NCI-H1105 treated with DMSO at 0.1 percent for 48 hours (cell line): ENCODE data around the gene PRR35.

ENCODE experiments used
- DNase-seq: peaks from one replicate; lab custom pipeline; 2025; lab: John Stamatoyannopoulos, UW

PRR35 gene

DNA sequence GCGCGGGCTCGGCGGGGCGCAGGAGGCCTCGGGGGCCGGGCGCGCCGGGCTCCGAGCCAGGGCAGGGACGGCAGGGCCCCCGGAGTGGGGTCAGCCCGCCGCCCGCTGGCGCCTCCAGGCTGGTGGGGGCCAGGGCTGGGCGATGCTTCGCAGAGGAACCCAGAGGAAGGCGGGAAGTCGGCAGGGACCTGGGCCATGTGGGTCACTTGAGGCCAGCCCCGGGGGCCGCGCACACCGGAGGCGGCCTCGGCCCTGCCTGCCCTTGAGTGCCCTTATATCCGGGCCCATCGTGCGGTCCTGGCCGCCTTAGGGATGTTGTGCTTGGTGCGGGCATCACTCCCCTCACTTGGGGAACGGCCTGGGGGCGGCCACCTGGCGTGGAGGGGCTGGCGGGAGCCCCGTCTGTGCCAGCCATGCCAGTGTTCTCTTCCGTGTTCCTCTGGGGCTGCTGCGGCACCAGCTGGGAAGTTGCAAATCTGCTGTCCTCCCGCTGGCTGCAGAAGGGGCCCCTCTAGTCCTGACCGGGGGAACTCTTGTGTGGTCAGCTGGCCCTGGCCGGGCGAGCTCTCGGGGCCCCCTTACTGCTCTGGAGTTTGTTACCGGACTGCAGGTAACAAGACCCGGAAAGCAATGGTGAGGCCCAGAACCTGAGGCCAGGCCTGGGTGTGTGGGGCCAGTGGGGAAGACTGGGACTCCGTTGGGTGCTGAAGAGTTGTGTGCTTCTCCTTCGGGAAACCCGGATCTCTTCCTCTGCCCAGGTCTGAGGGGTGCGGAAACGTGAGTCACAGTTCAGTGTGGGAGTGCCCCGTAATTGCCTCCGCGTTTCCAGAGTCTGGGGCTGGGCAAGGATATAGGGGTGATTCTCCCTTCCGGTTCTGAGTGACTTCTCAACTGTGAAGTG, 31.8 kb upstream of the PRR35 start:
- DNase-seq: no peak

DNA sequence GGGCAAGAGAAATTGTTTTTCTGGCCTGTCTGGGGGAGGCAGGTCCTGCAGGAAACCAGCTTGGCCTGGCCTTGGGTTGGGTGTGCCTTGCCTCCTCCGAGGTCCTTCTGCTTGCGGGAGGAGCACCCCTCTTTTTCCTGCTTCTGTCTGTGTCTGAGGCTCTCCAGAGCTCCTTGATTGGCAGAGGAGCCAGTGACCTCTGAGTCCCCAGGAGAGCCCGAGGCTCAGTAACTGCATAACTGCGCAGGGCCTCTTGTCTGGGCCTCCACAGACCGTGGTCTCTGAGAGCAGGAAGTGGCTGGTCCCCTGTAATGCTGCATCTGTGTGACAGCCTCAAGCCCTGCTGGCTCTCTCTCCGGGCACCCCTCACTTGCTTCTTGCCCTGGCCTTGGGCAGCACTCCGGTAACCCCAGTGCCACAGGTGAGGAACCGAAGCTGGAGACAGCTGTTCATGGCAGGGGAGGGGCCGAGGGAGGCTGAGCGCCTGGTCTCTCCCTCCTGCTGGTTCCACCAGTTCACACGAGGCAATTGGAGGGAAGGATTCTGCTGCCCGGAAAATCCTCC, 31.1 kb upstream of the PRR35 start:
- DNase-seq: no peak

DNA sequence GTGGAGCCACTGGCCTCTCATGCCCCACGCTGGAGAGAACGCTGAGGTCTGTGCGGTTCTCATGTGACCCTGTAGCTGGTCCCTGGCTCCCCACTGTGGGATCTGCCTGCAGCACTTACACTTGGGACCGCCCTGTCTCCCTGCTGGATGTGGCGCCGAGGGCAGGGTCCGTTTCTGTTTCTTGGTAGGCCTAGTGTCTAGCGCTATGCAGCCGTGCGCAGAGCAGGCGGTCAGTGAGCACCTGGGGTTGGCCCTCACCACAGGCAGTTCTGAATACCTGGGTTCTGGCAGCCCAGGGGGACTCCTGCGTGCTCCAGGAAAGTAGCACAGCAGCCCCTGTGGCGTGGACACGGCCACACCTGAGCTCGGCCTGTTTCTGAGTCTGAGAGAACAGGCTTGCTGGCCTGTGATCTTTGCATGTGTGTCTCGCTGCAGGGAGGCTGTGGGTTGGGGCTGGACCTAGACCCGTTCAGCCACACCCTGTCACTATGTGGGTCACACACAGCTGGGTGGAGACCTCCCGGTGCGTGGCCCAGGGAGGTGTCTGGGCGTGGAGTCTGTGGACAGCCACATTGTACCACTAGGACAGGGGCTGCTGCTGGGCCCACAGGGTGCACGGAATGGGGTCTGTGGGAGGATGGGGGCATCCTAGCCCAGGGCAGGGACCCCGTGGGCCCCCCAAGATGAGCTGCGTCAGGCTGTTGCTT, 29.9 kb upstream of the PRR35 start:
- no peak for DNase-seq

DNA sequence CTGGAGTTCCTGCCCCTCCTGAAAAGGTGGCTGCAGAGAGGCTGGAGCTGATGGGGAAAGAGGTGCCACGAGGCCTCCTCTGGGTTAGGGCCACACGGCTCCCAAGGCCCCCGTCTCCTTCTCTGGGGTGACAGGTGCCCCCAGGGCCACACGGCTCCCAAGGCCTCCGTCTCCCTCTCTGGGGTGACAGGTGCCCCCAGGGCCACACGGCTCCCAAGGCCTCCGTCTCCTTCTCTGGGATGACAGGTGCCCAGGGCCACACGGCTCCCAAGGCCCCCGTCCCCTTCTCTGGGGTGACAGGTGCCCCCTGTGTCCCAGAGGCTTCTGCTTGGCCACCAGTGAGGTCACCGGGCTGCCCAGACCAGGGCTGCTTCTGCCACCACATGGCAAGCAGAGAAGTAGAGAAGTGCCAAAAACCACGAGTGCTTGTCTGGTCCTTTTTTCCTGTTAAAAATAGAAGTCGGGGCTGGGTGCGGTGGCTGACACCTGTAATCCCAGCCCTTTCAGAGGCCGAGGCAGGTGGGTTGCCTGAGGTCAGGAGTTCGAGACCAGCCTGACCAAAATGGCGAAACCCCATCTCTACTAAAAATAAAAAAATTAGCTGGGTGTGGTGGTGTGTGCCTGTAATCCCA, 28.6 kb upstream of the PRR35 start:
- DNase-seq: no peak

DNA sequence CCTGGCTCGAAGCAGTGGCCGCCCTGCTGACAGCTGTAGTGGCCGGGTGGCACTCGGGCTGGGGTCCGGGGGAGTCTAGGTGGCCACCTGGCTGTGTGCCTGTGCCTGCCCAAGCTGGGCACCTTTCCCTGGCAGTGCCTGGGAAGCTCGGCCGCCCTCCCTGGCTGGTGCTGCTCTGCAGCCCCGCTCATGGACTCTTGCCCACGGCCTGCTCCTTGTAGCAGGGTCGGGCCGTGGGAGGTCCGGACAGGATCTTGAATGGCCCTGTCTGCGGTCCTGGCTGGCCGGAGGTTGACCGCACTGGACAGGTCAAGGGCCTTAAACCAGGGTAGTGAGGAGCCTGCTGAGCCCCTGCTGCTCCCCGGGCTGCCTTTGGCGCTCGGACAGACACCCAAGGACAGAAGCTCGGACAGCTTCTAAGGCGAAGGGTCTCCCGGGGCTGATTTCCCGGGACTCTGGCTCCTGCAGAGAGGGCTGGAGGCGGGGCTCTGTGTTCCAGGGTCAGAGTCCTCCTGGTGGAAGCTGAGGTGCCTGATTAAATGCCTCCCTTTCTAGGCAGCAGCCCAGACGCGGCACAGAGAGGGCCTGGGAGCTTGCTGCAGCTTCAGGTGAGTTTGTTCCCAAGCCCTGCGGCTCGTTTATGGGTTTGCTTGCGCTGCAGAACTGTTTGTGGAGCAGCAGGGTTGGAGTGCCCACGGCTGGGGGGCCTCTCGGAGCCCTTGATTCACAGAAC, 26.6 kb upstream of the PRR35 start:
- no peak for DNase-seq

DNA sequence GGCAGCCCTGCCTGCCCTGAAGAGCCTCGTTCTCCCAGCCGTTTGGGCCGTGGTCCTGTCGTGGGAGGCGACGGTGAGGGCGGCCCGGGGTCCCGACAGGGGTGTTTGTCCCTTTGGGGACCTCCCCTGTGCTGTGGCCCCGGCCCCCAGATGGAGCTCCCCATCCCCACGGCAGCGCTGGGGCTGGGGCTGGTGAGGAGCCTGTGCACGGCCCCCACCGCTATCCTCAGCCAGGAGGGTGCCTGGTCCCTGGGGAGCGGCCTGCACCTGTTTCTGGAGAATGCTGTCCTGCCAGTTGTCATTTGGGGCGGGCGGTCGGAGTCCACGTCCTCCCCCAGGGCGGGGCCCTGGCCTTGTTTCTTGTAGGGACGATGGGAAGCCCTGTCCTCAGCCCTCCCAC, 26.1 kb upstream of the PRR35 start:
- DNase-seq: no peak

DNA sequence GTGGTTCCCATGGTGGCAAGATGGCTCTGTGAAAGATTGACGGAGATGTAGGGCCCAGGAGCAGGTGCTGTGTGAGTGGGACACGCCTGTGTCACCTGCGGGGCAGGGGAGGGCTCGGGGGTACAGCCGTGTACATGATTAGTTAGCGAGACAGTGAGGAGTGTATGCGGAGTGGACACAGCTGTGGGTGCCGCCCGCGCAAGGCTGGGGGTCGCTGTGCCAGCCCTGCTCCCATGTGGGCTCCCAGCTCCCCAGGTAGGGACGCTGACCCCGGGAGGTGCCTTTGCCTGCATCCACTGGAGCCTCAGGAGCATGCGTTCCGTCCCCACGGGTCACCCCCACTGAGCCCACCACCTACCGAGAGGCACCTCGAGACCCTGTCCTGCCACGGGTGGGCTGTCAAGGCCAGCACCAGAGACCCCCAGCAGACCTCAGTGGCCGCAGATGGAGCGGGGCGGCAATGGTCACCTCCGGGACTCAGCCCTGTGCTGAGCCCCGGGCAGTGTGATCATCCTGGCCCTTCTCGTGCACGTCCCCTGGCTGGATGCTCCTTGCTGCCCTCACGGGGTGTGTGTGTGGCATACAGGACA, 25.2 kb upstream of the PRR35 start:
- DNase-seq: no peak

DNA sequence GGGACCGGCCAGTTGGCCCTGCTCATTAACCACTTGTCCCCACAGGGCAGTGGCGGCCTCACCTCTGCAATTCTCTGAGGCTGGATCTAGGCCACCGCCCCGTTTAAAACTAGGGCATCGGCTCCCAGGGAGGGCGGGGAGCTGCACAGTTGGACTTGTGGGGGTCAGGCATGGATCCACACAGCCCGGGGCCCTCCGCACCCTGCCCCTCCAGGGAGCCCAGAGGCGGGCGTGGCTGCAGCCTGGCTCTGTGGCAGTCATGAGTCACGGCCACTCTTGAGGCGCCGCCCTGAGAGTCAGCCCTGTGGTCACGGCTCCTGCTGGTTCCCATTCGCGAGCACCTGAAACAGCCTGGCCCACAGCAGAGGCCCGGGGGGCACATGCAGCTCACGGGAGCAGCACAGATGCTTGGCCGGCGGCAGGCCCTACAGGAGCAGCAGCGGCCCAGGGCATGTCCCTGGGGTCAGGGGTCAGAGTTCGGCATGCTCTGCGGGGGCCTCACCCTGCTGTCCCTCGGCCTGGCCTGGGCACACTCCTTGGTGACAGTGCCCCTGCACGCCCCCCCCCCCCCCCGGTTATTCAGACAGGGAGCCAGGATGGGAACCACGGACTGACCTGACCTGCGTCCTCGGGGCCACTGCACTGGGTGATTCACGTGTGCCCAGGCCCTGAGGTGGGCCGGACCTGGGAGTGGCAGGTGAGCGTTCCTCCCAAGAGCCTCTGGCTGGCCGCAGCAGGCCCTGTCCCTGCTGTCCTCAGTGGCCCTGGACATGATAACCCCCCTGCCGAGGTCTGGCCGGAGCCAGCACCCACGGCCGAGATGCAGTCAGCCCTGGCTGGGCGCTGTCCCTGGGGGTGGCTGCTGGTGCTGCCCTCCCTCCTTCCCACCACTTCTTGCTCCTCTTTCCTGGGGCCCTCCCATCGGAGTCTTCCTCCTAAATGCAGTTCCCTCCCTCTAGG, 24.5 kb upstream of the PRR35 start:
- DNase-seq: no peak

DNA sequence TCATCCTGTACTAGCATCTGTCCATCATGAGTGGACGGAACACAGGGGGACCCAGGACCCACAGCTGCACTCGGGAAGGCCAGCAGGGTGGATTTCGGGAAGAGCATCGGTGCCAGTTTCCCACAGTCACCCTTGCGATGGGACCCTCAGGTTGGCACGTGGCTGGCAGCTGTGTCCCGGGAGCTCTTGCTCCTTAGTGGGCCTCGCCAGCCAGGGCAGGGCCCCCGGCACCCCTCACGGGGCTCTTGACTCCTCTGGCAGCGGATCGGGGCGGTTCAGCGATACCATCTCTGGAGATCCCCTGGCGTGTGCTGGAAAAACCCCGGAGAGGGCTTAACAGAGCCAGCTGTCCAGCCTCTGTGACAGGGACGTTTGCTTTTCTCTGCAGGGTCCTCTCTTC, 23.4 kb upstream of the PRR35 start:
- no peak for DNase-seq

DNA sequence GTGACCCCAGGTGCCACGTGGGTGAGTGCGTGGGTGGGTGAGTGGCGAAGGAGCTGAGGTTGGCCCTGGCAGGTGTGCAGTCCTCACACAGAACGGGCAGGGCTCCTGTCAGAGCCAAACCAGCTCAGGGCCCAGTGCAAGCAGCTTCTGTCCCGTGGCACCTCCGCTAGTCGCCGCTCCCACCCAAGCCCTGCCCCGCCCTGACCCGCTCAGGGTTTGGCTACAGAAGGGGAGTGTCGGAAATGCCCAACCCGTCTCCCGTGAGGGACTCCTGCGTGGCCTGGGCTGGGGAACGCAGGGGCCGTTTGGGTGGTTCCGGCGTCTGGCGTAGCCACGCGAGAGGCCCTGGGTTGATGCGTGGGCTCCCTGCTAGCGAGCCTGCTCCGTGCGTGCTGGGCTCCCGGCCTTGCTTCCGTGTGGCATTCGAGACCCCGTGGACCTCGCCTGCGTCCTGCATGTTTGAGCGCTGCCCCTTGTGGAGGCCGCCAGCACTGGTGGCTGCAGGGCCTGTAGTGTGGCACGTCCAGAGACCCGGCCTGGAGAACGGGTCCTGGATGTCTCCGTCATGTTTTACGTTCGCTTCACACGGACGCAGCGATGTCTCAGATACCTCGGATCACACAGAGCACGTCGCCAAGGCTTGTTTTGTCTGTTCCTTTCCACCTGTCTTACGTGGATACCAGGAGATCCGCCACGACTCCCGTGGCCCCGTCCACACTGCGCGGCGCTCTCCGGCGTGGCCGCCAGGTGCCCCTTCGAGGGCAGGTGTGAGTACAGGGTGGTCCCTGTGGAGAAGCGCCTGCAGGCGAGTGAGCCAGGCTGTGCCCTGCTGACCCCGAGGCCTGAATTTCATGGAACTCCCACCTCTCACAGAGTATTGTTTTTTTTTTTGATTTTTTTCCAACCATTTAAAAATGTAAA, 22.5 kb upstream of the PRR35 start:
- no peak for DNase-seq

DNA sequence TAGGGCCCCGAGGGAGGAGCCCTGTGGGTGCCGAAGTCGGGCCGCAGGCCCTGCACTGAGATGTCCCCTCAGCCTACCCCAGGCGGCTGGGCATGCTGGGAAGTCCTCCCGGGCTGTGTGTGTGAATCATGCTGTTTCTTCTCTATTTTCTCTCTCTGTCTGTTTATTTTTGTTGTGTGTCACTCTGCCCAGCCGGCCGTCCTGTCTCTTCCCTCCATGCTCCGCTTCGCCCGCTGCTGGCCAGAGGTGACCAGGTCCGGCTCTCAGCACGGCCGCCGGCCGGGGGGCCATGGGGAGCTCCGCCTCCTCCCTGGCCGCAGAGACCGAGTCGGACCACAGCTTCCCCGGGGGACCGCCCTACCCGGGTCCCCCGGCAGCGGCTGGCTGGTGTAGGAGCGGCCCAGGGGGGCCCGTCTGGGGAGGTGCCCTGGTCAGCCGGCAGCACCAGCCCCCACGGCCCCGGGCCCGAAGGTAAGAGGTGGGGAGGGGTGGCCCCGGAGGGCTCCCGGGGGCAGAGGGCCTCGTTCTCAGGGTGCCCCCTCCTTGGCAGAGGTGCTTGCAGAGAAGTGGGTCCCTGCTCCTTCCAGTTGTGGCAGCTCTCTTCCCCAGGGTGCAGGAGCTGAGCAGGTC, 20.2 kb upstream of the PRR35 start:
- DNase-seq: no peak

DNA sequence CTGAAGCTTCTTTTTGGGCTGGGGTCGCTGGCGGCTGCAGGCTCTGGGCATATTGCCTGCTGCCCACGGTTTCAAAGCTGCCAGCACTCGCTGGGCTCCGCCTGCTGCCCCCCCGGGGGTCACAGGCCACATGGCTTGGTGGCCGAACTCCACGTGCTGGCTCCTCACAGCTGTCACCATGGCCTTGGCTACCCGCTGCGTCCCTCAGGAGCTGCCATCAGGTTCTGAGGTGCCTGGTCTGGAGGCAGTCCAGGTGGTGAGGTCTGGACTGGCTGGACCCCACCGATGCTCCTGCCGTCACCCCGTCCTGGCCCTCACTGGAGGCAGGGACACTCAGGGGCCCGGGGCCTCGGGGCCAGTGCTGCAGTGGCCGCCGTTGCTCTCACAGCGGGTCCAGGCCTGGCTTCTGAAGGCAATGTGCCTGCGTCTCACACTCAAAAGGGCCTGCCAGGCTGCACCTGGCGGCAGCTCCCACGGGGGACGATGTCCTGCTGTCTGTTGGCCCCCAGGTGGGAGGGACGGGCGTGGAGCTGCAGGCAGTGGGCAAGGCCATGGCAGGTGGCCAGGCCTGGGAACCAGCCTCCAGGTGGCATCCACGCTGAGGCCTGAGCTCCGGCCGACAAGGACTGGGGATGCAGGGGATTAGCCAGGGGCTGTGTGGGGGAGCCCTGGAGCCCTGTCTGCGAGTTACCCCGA, 19.4 kb upstream of the PRR35 start:
- no peak for DNase-seq

DNA sequence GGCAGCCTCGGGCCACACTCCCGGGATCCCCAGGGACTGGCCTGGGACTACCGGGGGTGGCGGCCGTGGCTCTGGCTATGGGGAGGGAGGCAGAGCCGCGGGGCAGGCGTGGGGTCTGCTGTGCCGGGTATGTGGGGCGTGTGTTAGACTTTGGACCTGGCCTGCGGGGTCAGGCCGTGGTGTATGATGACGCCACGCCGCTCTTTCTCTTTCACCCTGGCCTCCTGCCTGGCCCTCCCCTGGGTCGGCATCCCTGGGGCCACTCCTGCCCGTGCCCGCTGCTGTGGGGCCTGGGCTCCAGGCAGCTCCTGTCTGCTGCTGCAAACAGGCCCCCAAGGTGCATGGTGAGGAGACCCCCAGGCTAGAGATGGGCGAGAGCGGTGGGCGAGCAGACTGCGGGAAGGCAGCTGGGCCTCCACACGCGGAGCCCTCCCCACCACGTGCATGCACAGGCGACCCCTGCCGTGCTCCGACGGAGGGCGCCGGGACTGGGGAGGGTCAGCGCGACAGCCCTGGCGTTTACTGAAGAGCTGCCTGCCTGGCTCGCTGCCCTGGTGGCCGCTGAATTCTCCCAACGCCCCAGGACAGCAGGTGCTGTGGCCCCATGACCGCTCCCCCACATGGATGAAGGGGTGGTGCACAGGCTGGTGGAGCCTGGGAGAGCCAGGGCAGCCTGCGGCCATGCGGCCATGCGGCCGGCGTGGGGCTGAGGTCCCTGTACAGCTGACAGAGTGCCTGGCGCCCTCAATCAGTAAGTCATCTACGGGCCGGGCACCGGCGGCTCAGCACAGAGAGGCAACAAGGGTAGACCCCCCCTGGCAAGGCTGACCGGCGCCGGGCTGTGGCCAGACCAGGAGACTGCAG, 16.7 kb upstream of the PRR35 start:
- DNase-seq: no peak

DNA sequence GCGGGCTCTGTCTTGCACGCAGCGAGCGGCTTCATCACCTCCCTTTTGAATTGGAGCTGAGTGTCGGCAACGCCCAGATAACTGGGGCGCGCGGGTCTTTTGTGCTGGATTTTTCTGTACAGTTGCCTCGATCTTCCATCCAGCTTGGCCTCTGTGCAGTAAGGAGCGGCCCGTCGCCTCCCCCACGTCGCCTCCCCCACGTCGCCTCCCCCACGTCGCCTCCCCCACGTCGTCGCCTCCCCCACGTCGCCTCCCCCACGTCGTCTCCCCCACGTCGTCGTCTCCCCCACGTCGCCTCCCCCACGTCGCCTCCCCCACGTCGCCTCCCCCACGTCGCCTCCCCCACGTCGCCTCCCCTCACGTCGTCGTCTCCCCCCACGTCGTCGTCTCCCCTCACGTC, 15.7 kb upstream of the PRR35 start:
- no peak for DNase-seq

DNA sequence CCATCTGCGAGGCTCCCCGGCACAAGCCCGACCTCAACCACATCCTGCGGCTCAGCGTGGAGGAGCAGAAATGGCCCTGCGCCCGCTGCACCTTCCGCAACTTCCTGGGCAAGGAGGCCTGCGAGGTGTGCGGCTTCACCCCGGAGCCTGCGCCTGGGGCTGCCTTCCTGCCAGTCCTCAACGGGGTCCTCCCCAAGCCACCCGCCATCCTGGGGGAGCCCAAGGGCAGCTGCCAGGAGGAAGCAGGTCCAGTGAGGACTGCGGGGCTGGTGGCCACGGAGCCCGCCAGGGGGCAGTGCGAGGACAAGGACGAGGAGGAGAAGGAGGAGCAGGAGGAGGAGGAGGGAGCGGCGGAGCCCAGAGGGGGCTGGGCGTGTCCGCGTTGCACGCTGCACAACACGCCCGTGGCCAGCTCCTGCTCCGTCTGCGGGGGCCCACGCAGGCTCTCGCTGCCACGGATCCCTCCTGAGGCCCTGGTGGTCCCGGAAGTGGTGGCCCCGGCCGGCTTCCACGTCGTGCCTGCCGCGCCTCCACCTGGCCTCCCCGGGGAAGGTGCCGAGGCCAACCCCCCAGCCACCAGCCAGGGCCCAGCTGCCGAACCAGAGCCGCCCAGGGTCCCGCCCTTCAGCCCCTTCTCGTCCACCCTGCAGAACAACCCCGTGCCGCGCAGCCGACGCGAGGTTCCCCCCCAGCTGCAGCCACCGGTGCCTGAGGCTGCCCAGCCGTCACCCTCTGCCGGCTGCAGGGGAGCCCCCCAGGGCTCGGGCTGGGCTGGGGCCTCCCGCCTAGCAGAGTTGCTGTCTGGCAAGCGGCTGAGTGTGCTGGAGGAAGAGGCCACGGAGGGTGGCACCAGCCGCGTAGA, 13.1 kb upstream of the PRR35 start:
- DNase-seq: no peak

DNA sequence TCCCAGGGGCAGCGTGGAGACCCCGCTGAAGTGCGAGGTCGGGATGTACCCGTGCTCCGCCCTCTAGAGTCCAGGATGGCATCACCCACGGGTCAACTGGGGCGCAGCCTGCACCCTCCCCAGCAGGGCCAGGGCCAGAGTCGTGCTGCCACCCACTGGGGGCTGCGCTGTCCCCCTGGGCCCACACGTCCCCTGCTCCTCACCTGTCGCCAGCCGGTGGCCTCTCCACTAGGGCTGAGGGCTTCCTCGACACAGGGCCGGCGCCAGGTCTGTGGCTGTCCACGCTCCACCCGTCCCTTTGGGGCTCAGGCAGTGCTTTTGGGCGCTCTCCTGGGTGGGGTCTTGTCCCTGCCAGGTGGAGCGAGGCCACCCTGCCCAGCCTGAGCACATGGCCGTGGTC, 11.6 kb upstream of the PRR35 start:
- DNase-seq: no peak
